ENCODE results near the gene REEP1. TPM values are rescaled to one million over a fixed set of nuclear protein-coding genes. Genes with fewer than 3 reads are reported as not detected.
A peak's percentile ranks its signal among the peaks of the same experiment; 100 is the strongest.

The REEP1 gene
- total RNA-seq, 1 experiment from 2014 or later, result not detected

DNA sequence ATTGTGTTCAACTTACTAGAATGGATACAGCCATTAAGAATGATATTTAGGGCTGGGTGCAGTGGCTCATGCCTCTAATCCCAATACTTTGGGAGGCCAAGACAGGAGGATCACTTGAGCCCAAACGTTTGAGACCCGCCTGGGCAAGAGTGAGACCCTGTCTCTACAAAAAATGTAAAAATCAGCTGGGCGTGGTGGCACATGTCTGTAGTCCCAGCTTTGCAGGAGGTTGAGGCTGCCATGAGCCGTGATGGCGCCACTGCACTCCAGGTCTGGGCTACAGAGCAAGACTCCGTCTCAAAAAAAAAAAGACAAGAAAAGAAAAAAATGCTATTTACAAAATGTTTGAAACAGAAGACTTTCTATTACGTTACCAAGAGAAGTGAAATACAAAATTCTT is 30.0 kb downstream of the REEP1 start:
- DNase-seq (ENCODE audit: low spot score), result no peak

DNA sequence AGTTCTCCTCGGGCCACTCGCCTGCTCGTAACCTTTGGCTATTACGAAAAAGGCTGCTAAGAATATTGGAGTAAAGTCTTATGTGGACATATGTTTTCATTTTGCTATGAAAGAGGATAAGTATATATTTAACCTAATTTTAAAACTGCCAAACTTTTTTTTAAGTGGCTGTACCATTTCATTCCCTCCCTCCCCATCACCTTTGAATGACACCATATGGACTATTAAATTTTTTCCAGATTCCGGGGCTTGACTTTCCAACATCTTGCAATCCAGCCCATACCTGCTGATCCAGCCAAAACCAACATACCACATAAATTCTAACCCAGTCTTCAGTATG is 31.5 kb downstream of the REEP1 start:
- no peak for DNase-seq (ENCODE audit: low spot score)

DNA sequence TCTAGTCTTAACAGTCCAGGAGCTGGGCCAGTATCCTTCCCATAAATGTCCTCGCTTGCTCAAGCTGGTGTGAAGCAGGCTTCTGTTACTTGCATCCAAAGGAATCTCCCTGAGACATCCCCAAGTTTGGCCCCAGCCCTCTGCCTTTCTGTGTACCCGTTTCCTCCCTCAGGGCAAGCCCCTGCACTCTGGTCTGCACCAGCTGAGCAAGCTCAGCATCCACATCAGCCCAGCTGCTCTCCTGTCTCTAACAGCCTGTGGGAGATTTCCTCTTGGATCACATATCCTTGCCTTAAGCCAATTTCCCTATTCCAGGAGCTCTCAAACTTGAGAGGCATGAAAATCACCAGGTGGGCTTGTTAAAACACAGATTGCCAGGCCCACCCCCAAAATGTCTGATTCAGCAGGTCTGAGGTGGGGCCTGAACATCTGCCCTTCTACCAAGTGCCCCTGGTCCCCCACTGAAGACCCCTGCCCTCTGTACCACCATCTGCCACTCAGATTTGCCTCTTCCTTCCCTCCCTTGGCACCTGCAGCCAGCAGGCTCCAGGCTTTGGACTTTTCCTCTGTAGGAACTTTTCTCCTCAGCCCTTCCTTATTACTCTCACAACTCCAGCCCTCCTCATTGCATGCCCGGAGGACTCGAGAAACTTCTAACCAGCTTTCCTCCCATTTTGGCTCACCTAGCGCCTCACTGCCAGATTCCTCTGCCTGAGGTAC is 32.1 kb downstream of the REEP1 start:
- no peak for DNase-seq (ENCODE audit: low spot score)

DNA sequence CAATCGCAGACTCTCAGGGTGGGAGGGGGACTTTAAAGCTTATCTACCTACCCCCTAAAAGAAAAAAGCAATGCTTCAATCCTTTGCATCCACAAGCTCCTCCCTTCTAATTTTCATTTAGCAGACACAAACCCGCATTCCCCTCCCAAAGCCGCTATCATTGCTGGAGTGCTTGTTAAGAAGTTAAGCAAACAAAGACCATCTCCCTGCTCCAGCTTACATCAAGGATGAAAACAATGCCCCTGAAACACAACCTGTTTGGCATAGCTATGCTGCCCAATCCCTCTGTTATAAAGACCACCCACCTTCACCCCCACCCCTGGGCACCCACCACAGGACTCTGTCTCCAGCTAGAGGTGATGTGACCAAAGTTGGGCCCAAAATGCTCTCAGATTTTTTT is 33.0 kb downstream of the REEP1 start:
- no peak for DNase-seq (ENCODE audit: low spot score)

DNA sequence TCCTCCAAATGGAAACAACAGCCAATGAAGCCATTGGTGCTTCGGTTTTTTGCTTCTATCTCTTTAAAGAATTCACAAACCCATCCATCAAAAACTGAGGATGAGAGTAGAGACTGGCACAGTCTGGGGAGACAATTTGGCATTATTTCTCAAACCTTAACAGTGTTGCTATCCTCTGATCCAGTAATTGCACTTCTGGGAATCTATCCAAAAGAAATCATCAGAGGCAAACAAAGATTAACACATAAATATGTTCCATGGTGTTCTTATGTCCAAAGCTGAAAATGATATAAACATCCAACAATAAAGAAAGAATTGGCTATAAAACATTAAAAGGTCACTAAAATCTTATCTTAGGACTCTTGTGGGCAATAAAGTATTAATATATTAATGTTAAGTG is 35.1 kb downstream of the REEP1 start:
- no peak for DNase-seq (ENCODE audit: low spot score)

DNA sequence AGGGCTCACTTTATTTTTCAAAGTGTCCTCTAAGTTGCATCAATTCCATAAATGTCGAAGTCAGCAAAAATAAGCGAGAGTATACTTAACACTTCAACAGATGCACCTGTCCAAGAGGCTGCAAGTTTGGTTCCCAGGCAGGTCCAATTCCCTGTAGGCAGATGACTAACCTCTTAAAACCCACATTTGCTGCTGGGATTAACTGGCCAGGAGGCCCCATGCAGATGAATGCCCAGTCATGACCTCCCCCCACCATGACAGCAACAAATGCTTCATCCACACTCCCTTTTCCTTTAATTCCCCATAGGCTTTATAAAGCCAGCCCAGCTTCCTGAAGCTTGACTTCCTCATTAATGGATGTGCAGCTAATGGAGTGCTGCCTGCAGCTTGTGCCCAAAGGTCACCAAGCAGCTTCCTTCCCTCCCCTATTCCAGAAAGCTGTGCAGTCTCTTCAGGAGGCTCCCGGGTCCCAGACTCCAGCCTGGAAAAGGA is 35.7 kb downstream of the REEP1 start:
- DNase-seq (ENCODE audit: low spot score), result no peak

DNA sequence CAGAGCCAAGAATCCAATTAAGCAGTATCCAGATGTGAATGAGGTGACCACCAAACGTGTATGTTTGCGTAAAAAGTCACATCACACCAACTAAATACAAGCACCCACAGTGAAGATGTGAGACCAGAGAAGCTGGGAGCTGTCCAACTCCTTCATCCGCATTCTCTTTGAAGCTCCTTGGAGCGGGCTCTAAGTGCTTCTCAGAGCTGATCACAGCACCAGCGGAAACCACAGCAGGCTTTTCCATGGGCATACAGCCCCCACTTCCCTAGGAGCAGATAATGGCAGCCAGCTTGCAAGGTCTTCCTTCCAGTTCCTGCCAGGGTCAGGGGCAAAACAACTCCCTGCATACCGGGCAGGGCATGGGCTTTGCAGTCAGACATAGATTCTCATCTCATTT is 36.4 kb downstream of the REEP1 start:
- no peak for DNase-seq (ENCODE audit: low spot score)

DNA sequence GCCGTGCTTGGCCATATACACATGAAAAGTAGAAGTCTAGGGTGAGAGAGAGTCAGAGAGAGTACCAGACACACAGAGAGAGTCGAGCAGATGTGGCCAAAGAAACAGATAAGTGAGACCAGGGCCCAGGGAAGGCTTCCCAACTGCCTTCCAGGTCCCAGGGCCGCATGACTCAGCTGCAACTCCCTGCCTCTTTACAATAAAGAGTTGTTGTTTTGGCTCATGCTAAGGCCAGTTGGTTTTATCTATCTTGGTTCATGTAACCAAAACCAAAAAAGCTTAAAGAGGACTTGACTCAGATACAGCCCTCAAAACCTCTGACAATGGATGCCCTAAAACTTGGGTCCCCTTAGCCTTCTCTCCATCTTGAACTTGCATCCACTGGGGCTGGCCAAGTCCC is 36.9 kb downstream of the REEP1 start:
- no peak for DNase-seq (ENCODE audit: low spot score)

DNA sequence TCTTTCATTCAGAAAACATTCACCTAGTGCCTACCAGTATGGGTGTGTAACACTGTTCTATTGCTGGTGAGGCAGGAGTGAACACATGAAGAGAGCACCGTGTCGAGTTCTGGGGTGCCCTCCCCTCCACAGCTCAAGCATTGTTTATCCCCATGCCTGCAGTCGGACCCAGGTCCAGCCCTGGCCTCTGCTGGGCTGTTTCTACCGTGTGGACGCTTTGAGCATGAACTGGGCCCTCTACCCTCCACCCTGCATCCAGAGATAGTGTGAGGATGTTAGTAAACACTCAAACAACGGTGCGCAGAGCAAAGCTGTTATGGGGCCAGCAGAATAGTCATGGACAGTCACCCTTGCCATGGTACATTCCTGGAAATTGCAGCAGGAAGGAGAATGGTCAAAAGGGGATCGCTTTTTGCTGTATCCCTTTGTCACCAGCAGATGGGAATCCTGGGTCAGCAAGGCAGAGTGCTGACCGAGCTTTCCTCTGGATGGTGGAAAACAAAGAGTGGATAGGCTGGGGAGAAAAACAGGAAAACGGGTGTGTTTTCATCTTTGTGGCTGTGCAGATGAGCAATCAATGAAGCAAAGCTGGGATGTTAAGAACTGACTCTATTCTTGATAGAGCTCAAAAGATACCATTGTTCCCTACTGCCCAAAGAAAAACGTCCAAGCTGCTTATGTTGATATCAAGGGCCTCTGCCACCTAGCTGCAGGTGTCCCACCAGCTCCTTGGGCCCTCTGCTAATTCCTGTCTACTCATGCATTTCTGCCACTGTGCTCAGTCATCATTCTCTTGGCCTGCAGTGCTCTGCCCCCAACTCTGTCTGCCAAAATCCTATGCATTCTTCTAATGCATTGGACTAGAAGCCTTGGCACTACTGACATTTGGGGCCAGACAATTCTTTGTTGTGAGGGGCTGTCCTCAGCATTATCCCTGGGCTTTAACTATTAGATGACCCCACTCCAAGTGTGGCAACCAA is 38.7 kb downstream of the REEP1 start:
- peak; percentile 18 for DNase-seq (ENCODE audit: low spot score)

DNA sequence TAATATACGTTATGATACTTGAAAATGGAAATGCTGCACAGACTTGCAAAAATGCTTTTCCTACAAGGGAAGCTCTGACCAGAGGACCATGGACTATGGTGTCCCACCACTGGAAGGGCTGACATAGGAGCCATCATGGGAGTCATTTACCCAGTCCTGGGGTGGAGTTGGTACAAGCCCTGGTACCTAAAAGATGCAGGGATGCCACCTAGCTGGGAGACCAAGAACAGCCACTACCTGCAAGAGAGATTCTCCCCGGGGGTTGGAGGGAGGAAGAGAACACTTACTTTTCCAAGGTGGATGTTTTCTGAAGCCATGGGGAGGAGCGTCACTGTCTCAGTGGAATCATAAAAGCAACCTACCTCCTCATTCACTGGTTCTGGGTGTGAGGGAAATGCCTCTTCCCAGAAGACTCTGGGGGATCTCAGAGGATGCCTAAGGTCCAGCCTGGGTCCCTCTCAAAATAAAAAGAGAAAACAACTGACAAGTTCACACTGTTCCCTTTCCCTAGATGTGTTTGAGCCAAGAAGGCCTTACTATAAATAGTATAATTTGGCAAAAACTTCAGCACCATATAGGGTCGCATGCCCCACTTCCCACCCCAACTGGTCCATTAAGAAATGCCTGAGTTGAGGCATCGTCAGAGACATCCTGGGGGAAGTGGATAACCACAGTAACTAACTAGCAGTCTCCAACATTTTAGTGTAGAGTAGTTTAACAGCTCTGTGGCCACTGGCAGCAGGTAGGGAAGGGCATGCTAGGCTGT is 39.9 kb downstream of the REEP1 start:
- DNase-seq (ENCODE audit: low spot score), result no peak

DNA sequence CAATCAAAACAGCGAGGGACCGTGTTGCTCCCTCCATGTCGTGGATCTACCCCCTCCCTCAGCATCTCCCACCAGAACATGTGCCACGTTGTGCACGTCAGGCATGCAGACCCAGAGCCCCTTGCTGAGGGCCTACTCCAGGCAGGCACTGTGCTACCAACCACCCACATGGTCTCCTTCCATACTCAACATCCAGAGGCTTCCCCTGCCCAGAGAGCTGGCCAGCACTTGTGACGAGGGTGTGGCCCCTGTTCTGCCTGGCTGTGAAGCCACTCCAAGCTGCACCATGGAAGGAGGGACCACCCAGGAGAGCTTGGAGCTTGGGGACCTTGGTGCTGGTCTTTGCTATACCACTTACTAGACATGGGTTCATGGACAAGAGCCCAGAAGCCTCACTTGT is 40.5 kb downstream of the REEP1 start:
- no peak for DNase-seq (ENCODE audit: low spot score)

DNA sequence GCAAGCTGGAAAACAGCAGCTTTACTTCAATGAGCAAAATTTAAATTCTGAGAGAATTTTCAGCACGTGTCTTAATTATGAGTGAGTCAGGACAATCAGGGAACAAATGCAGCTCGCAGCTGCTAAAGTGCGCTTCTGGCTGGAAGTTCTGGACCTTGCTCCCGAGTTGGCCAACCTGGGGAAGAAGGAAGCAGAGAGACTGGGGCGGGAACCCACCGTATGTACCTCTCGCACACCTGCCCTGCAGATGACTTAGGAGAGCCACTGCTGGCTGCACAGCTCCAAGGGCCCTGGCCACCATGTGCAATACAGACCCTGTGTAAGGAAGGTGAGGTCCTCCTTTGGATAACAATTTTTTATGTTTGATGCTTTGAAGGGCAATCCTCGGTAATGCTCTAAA is 42.4 kb downstream of the REEP1 start:
- DNase-seq (ENCODE audit: low spot score), result no peak

DNA sequence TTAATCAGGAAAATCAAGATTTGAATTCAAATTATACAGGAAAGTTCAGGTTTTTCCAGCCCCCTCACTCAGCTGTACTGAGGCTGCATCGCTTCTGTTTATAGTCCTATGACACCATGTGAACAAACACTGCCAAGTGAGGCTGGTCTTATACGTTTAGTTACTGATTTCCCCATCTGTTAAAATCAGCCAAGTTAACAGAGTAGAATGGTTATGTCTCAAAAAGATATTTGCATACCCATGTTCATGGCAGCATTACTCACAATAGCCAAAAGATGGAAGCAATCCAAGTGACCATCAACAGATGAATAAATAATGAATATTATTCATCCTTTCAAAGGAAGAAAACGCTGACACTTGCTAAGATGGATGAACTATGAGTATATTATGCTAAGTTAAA is 43.8 kb downstream of the REEP1 start:
- no peak for DNase-seq (ENCODE audit: low spot score)

DNA sequence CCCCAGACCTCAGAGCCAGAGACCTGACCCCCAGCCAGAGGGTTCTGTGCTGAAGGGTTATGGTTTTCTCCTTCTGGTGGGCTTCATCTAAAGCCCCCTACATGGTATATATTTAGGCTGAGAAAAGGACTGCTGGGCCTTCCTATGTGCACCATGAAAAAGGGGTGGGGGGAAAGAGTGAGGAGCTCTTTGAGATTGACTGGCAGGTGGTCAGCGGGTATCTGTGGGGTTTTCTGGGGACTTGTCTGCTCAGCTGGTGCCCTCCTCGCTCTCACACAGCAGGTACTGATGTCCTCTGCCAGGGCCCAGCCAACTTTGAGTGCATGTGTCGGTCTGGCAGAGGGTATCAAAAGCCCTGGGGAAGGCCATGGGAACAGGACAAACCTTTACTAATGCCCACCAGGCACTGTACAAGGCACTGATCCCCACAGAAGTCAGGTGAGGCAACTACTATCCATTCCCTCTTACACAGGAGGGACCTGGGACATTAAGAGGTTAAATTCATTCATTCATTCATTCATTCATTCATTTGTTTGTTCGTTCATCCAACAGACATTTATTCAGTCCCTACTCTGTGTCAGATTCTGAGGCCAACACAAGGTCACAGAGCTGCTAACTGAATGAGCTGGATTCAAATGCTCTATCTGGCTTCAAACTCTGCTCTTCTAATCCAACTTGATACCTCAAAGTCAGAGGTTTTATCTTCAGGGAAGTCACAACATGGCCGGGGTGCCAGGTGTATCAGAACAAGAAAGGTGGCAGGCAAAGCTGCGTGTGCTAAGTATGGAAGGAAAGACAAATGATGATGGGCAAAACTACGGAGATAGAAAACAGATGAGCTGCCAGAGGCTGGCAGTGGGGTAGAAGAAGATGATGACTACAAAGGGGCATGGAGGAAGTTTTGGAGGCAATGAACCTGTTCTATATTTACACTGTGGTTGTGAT is 44.6 kb downstream of the REEP1 start:
- no peak for DNase-seq (ENCODE audit: low spot score)

DNA sequence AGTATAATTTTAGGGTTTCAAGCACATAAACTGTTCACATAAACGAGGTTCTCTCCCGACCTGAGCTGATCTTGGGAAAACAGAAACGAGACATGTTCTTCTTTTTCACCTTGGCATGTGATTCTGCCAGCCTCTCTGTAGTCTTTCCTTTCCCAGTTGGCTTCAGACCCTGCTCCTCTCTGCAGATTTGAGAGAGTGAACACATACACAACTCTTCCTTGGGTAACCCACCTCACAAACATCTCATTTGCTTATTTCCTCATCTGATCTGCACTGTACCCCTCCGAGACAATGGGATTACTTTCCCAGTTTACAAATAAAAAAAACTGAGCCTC is 46.1 kb downstream of the REEP1 start:
- no peak for DNase-seq (ENCODE audit: low spot score)

DNA sequence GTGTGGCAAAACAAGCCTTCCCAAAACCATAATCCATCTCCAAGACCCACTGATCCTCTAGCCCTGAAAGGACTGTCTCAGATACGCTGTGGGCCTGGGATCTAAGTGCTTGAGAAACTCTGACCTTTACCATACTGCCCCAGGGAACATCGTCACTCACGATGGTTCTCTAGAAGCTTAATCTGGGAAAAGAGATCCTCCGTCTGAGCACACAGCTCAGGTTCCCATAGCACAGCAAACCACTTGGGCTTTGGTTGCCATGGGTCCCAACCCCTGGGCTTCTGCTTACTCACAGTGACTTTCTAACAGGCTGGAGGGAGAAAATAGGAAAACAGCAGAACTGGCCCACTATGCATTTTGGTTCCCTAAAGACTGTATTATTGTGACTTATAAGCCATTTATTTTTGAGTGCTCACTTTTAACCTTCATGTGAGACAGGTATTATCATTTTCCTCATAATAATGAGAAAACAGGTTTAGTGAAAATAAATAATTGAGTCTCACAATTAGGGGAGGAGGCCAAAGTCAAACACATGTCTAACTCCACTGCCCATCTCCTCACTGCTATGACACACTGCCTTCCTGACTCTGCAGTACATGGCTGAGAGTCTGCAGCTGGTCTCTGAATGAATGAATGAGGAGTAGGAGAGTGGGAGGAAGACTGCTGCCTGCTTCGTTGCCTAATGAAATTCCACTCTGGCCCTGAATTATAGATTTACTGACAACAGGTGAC is 46.7 kb downstream of the REEP1 start:
- DNase-seq (ENCODE audit: low spot score), result no peak

DNA sequence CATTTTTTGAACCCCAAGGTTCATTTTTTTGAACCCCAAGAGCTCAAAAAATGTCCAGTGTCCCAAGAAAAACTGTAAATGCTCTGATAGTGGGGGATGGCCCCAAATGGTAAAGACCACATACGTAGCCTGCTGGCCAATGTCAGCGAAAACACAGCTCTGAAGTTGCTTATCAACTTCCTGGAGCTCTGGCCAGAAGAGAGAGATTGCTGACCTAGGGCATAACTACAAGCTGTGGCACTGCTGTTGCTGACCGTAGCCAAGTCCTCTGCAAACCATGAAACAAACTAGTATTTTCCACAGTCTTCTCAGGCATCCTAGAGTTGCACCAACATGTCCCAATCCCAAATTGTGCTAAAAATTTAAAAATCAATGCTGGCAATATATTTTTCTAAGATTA is 50.9 kb downstream of the REEP1 start:
- DNase-seq (ENCODE audit: low spot score), result no peak

DNA sequence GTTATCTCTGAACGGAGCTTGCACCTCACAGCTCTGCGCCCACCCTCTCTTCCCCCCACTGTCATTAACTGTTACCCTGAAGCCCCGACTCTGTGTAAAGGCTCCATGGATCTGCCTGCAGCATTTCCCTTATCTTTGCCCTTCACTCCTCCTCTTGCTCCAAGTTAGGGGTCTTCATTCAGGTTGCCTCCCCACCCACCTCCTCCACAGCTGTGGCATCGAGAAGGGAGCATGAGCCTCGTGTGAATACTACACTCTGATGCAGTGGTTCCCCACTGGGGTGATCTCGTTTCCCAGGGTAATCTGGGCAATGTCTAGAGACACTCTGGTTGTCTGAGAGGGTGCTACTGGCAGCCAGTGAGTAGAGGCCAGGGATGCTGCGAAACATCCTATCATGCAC is 51.4 kb downstream of the REEP1 start:
- no peak for DNase-seq (ENCODE audit: low spot score)

DNA sequence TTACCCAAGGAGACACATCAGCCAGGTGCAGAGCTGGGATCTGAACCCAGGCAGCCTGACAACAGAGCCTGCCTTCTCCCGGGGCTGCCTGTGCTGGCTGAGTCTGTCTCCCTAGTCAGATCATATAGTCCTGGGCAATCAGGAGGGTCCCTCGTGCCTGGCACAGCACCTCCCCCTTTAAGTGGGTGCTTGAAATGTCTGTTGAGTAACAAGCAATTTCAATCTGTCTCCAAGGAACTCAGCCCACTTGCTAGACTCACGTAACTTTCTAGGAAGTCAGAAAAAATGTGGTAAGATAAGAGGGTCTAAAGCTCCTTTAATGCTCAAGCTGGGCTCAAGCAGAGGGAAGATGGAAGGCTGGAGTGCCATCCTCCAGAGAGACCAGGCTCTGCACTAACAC is 51.9 kb downstream of the REEP1 start:
- no peak for DNase-seq (ENCODE audit: low spot score)

DNA sequence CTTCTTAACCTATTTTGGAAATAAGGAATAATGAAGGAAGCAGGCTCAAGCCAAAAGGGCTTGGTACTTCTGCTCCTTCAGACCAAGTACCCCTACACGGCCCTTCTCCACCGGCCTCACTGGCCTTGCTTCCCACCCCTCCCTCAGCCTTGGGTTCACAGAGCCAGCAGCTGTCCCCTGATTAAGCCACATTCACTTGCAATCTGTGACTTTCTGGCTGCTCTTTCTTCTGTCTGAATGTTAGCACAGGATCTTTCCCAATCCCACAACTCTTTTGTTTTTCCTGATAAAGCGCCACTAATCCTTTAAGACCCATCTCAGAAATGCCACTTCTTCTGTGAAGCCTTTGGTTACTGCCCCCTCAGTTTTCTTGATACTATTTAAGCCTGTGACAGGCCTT is 52.4 kb downstream of the REEP1 start:
- DNase-seq (ENCODE audit: low spot score), result no peak
